Activated T-cell treated with anti-CD3 and anti-CD28 coated beads, Interleukin-2, amount 50 U/mL, for 24 hours (primary cell): ENCODE results near the gene CCDC186.

Experiments used
- DNase-seq: peaks from one replicate; pipeline ENCODE4 v3.0.0-alpha.2; 2020
- H3K27ac Mint-ChIP-seq: 2 replicates; pipeline ENCODE4 v1.8.0; 2020; ENCODE audit warnings: mild to moderate bottlenecking, mixed read lengths
- H3K27me3 Mint-ChIP-seq: 2 replicates; pipeline ENCODE4 v1.8.0; 2020; ENCODE audit warnings: mixed read lengths
- H3K36me3 Mint-ChIP-seq: 2 replicates; pipeline ENCODE4 v1.8.0; 2020; ENCODE audit warnings: low read depth, mixed read lengths
- H3K4me1 Mint-ChIP-seq: 2 replicates; pipeline ENCODE4 v1.8.0; 2020; ENCODE audit warnings: low read depth, mixed read lengths
- H3K4me3 Mint-ChIP-seq: 2 replicates; pipeline ENCODE4 v1.8.0; 2020; ENCODE audit warnings: mild to moderate bottlenecking, moderate library complexity, mixed read lengths
- H3K9me3 Mint-ChIP-seq: 2 replicates; pipeline ENCODE4 v1.8.0; 2020; ENCODE audit warnings: mixed read lengths

CCDC186 gene

GRCh38 chr10:114079421-114079820 is 94.6 kb downstream of the CCDC186 start:
- Mint-ChIP-seq H3K9me3 (no peaks in the 10 kb centered on the region), H3K4me3 (no peak overlapping the region), H3K27ac (no peak overlapping the region), H3K4me1 (no peaks in the 10 kb centered on the region), H3K27me3 (no peaks in the 10 kb centered on the region), H3K36me3 (no peaks in the 10 kb centered on the region)
- no peak for DNase-seq

GRCh38 chr10:114078346-114078745 is 95.7 kb downstream of the CCDC186 start:
- Mint-ChIP-seq H3K4me1 (peaks cover 8% of the 10 kb centered on the region), H3K9me3 (no peaks in the 10 kb centered on the region), H3K4me3 (no peak overlapping the region), H3K27ac (no peak overlapping the region), H3K27me3 (no peaks in the 10 kb centered on the region), H3K36me3 (no peaks in the 10 kb centered on the region)
- no peak for DNase-seq

GRCh38 chr10:114077815-114078219 is 96.2 kb downstream of the CCDC186 start:
- H3K27me3 Mint-ChIP-seq: no peaks in the 10 kb centered on the region
- H3K36me3 Mint-ChIP-seq: no peaks in the 10 kb centered on the region
- H3K4me3 Mint-ChIP-seq: no peak overlapping the region
- no peak for DNase-seq
- H3K27ac Mint-ChIP-seq: no peak overlapping the region
- peaks cover 10% of the 10 kb centered on the region for H3K4me1 Mint-ChIP-seq
- no peaks in the 10 kb centered on the region for H3K9me3 Mint-ChIP-seq

DNA sequence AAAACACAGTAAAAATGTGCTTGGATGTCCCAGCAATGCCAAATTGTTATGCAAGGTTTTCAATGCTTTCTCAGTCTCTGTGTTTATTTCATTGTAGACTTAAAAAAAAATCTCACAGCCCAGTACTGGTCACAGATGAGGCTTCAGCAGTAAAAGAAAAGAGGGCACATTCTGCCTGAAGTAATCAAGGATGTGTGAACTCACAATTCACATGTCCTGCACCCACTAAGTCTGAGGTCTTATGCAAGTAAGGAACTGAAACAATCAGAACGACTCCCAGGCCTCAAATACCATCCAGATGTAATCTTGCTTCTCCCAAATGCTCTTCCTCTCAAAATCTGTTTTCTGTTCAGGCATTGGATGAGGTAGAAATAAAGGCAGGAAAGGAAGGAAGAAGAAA is 96.7 kb downstream of the CCDC186 start:
- Mint-ChIP-seq H3K36me3 (no peaks in the 10 kb centered on the region), H3K27ac (no peak overlapping the region), H3K4me1 (peaks cover 10% of the 10 kb centered on the region), H3K4me3 (no peak overlapping the region), H3K27me3 (no peaks in the 10 kb centered on the region), H3K9me3 (no peaks in the 10 kb centered on the region)
- no peak for DNase-seq

DNA sequence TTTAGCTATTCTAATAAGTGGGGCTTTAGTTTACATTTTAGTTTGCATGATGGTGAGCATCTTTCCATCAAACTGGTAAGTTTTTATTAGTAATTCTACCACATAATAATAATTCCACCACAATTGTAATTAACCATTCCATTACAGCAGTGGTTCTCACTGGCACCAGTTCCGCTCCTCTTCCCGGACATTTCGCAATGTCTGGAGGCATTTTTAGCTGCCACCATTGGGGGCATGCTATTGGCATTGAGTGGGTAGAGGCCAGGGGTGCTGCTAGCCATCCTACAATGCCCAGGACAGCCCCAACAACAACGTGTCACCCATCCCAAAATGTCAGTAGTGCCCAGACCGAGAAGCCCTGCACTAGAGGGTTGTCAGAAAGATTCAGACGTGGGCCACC is 98.9 kb downstream of the CCDC186 start:
- Mint-ChIP-seq H3K4me1 (peaks cover 14% of the 10 kb centered on the region), H3K27ac (no peak overlapping the region), H3K27me3 (no peaks in the 10 kb centered on the region), H3K4me3 (no peak overlapping the region), H3K36me3 (no peaks in the 10 kb centered on the region), H3K9me3 (no peaks in the 10 kb centered on the region)
- DNase-seq: no peak

DNA sequence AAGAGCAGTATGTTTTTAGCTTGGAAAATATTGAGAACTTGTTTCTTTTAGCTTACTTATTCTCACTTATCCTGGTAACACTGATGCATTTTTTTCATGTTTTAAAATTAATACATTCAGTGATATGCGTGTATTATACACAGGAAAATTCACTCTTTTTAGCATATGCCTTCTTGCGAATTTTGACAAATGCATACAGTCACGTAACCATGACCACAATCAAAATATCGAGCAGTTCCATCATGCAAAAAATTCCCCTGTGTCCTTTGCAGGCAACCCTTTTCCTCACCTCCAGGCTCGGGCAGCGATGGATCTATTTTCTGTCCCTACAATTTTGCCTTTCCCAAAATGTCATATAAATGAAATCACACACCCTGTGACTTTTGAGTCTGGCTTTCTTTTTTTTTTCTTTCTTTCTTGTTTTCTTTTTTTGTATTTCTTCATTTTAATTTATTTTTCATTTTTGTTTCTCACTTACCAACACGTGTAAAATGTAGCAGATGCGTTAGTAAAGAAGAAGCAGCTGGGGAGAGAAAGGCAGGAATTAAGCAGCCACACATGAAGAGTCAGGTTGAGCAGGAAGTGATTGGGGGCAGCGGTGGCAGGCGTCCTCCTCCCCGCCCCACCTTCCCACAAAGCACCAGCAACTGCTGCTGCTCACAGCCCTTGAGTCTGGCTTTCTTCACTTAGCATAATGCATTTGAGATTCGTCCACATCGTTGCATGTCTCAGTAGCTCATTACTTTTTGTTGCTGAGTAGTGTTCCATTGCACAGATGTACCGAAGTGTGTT is 100.4 kb downstream of the CCDC186 start:
- Mint-ChIP-seq H3K27ac (no peak overlapping the region), H3K36me3 (no peaks in the 10 kb centered on the region), H3K4me1 (peaks cover 15% of the 10 kb centered on the region), H3K4me3 (no peak overlapping the region), H3K9me3 (no peaks in the 10 kb centered on the region), H3K27me3 (no peaks in the 10 kb centered on the region)
- no peak for DNase-seq

DNA sequence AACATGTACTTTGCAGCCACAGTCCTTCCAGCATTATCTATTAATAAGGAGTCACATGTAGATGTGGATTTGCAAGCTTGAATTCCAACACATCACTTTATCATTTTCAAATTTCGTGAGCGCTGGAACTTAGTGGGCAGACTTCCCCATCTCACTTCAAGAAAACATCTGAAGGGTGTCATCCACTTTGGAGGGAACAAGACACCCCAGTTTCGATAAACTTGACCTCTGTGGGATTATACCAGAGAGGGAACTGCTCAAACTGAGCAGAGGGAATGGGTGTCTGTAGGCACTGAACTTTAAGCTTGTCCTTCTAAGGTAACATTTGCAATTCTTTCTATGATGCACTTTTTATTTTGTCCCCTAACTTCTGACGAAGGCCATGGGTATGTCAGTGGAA is 102.8 kb downstream of the CCDC186 start:
- H3K27me3 Mint-ChIP-seq: no peaks in the 10 kb centered on the region
- H3K4me1 Mint-ChIP-seq: peaks cover 22% of the 10 kb centered on the region
- no peak for DNase-seq
- H3K9me3 Mint-ChIP-seq: no peaks in the 10 kb centered on the region
- H3K4me3 Mint-ChIP-seq: no peak overlapping the region
- no peaks in the 10 kb centered on the region for H3K36me3 Mint-ChIP-seq
- no peak overlapping the region for H3K27ac Mint-ChIP-seq
